ENCODE measurements around the gene KLHL5.

DNA sequence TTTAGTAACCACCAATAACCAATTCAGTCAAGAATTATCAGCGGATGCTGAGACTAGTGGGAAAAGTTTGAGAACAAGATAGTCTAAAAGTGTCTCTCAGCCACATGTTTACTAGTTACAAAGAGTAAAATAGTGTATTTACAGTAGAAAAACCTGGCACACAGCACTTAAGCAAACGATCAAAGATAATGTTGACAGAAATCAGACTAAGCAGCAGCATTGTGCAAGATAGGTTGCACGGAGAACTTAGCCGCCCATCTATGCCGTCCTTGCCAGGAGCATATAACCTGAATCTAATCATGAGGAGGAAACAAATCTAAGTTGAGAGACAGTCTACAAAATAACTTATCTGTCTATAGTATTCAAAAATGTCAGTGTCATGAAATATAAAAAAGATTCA is 35.3 kb downstream of the KLHL5 start:
- no peak for TF ChIP-seq CTCF (conservative IDR thresholded peaks at IDR 0.05)
- no peak for TF ChIP-seq ZFX (IDR thresholded peaks at IDR 0.05)
